ENCODE results near the gene CLIC4. TPM values are rescaled to one million over a fixed set of nuclear protein-coding genes. Genes with fewer than 3 reads are reported as not detected.

CLIC4 gene
- total and polyA plus RNA-seq, 4 donors: 97.4 to 245 (median 155) TPM

GRCh38 chr1:24870551-24871195 lies 125.4 kb downstream of the CLIC4 start:
- Histone ChIP-seq H3K27ac (ENCODE audit: low read depth, low read length) (no peak overlapping the region), H3K4me3 (ENCODE audit: low read depth, low read length) (no peak overlapping the region), H3K36me3 (ENCODE audit: control insufficient read depth, insufficient read depth, low read length) (no peaks in the 10 kb centered on the region), H3K9me3 (ENCODE audit: control insufficient read depth, insufficient read depth, low read length) (no peaks in the 10 kb centered on the region), H3K4me1 (ENCODE audit: control insufficient read depth, insufficient read depth, low read length) (no peaks in the 10 kb centered on the region), H3K27me3 (ENCODE audit: control insufficient read depth, insufficient read depth, low read length) (peaks cover 13% of the 10 kb centered on the region)
- DNase-seq (ENCODE audit: low read depth in 4 of 6, low spot score in 6 of 6): no peak
- WGBS (ENCODE audit: insufficient coverage): 73% methylated on average over 18 of the region's 20 CpGs

- DNase-seq (ENCODE audit: low read depth in 4 of 6, low spot score in 6 of 6): no peak
- 97% methylated on average over 8 of the region's 11 CpGs for WGBS (ENCODE audit: insufficient coverage)
- Histone ChIP-seq H3K9me3 (ENCODE audit: control insufficient read depth, insufficient read depth, low read length) (no peaks in the 10 kb centered on the region), H3K36me3 (ENCODE audit: control insufficient read depth, insufficient read depth, low read length) (no peaks in the 10 kb centered on the region), H3K27me3 (ENCODE audit: control insufficient read depth, insufficient read depth, low read length) (peaks cover 13% of the 10 kb centered on the region), H3K27ac (ENCODE audit: low read depth, low read length) (no peak overlapping the region), H3K4me3 (ENCODE audit: low read depth, low read length) (no peak overlapping the region), H3K4me1 (ENCODE audit: control insufficient read depth, insufficient read depth, low read length) (no peaks in the 10 kb centered on the region)
These were observed 126.2 kb downstream of the CLIC4 start for GRCh38 chr1:24871306-24871901.

- H3K9me3 ChIP-seq (ENCODE audit: control insufficient read depth, insufficient read depth, low read length): no peaks in the 10 kb centered on the region
- DNase-seq (ENCODE audit: low read depth in 4 of 6, low spot score in 6 of 6): no peak
- H3K36me3 ChIP-seq (ENCODE audit: control insufficient read depth, insufficient read depth, low read length): no peaks in the 10 kb centered on the region
- H3K27ac ChIP-seq (ENCODE audit: low read depth, low read length): no peak overlapping the region
- H3K4me3 ChIP-seq (ENCODE audit: low read depth, low read length): no peak overlapping the region
- peaks cover 13% of the 10 kb centered on the region for H3K27me3 ChIP-seq (ENCODE audit: control insufficient read depth, insufficient read depth, low read length)
- no peaks in the 10 kb centered on the region for H3K4me1 ChIP-seq (ENCODE audit: control insufficient read depth, insufficient read depth, low read length)
- WGBS (ENCODE audit: insufficient coverage): 89% methylated on average over 13 of the region's 19 CpGs
These were observed 127.0 kb downstream of the CLIC4 start for GRCh38 chr1:24872061-24872850.

- no peak overlapping the region for H3K4me3 ChIP-seq (ENCODE audit: low read depth, low read length)
- peaks cover 6% of the 10 kb centered on the region for H3K27me3 ChIP-seq (ENCODE audit: control insufficient read depth, insufficient read depth, low read length)
- H3K36me3 ChIP-seq (ENCODE audit: control insufficient read depth, insufficient read depth, low read length): no peaks in the 10 kb centered on the region
- no peaks in the 10 kb centered on the region for H3K9me3 ChIP-seq (ENCODE audit: control insufficient read depth, insufficient read depth, low read length)
- H3K4me1 ChIP-seq (ENCODE audit: control insufficient read depth, insufficient read depth, low read length): no peaks in the 10 kb centered on the region
- no peak for DNase-seq (ENCODE audit: low read depth in 4 of 6, low spot score in 6 of 6)
- H3K27ac ChIP-seq (ENCODE audit: low read depth, low read length): no peak overlapping the region
- no CpG with 5 or more reads among the region's 1 CpG for WGBS (ENCODE audit: insufficient coverage)
These were observed 127.9 kb downstream of the CLIC4 start for GRCh38 chr1:24873148-24873547.

GRCh38 chr1:24874056-24874455 lies 128.8 kb downstream of the CLIC4 start:
- Histone ChIP-seq H3K27ac (ENCODE audit: low read depth, low read length) (no peak overlapping the region), H3K4me1 (ENCODE audit: control insufficient read depth, insufficient read depth, low read length) (no peaks in the 10 kb centered on the region), H3K27me3 (ENCODE audit: control insufficient read depth, insufficient read depth, low read length) (peaks cover 6% of the 10 kb centered on the region), H3K4me3 (ENCODE audit: low read depth, low read length) (no peak overlapping the region), H3K9me3 (ENCODE audit: control insufficient read depth, insufficient read depth, low read length) (no peaks in the 10 kb centered on the region), H3K36me3 (ENCODE audit: control insufficient read depth, insufficient read depth, low read length) (no peaks in the 10 kb centered on the region)
- no peak for DNase-seq (ENCODE audit: low read depth in 4 of 6, low spot score in 6 of 6)
- 81% methylated on average over 3 of the region's 7 CpGs for WGBS (ENCODE audit: insufficient coverage)

GRCh38 chr1:24874611-24875234 lies 129.5 kb downstream of the CLIC4 start:
- Histone ChIP-seq H3K27me3 (ENCODE audit: control insufficient read depth, insufficient read depth, low read length) (peaks cover 6% of the 10 kb centered on the region), H3K9me3 (ENCODE audit: control insufficient read depth, insufficient read depth, low read length) (no peaks in the 10 kb centered on the region), H3K27ac (ENCODE audit: low read depth, low read length) (no peak overlapping the region), H3K4me3 (ENCODE audit: low read depth, low read length) (no peak overlapping the region), H3K4me1 (ENCODE audit: control insufficient read depth, insufficient read depth, low read length) (no peaks in the 10 kb centered on the region), H3K36me3 (ENCODE audit: control insufficient read depth, insufficient read depth, low read length) (no peaks in the 10 kb centered on the region)
- DNase-seq (ENCODE audit: low read depth in 4 of 6, low spot score in 6 of 6): no peak
- 62% methylated on average over 13 of the region's 16 CpGs for WGBS (ENCODE audit: insufficient coverage)

- Histone ChIP-seq H3K27ac (ENCODE audit: low read depth, low read length) (no peak overlapping the region), H3K36me3 (ENCODE audit: control insufficient read depth, insufficient read depth, low read length) (no peaks in the 10 kb centered on the region), H3K4me1 (ENCODE audit: control insufficient read depth, insufficient read depth, low read length) (no peaks in the 10 kb centered on the region), H3K9me3 (ENCODE audit: control insufficient read depth, insufficient read depth, low read length) (no peaks in the 10 kb centered on the region), H3K4me3 (ENCODE audit: low read depth, low read length) (no peak overlapping the region), H3K27me3 (ENCODE audit: control insufficient read depth, insufficient read depth, low read length) (peaks cover 6% of the 10 kb centered on the region)
- 81% methylated on average over 7 of the region's 8 CpGs for WGBS (ENCODE audit: insufficient coverage)
- no peak for DNase-seq (ENCODE audit: low read depth in 4 of 6, low spot score in 6 of 6)
These were observed 130.0 kb downstream of the CLIC4 start for GRCh38 chr1:24875257-24875656.

GRCh38 chr1:24875991-24876506 lies 130.8 kb downstream of the CLIC4 start:
- Histone ChIP-seq H3K9me3 (ENCODE audit: control insufficient read depth, insufficient read depth, low read length) (no peaks in the 10 kb centered on the region), H3K27ac (ENCODE audit: low read depth, low read length) (no peak overlapping the region), H3K27me3 (ENCODE audit: control insufficient read depth, insufficient read depth, low read length) (peaks cover 6% of the 10 kb centered on the region), H3K4me3 (ENCODE audit: low read depth, low read length) (no peak overlapping the region), H3K4me1 (ENCODE audit: control insufficient read depth, insufficient read depth, low read length) (no peaks in the 10 kb centered on the region), H3K36me3 (ENCODE audit: control insufficient read depth, insufficient read depth, low read length) (no peaks in the 10 kb centered on the region)
- 62% methylated on average over 3 of the region's 8 CpGs for WGBS (ENCODE audit: insufficient coverage)
- no peak for DNase-seq (ENCODE audit: low read depth in 4 of 6, low spot score in 6 of 6)

GRCh38 chr1:24878045-24878444 lies 132.8 kb downstream of the CLIC4 start:
- Histone ChIP-seq H3K27ac (ENCODE audit: low read depth, low read length) (no peak overlapping the region), H3K9me3 (ENCODE audit: control insufficient read depth, insufficient read depth, low read length) (peaks cover 1% of the 10 kb centered on the region), H3K36me3 (ENCODE audit: control insufficient read depth, insufficient read depth, low read length) (no peaks in the 10 kb centered on the region), H3K27me3 (ENCODE audit: control insufficient read depth, insufficient read depth, low read length) (peaks cover 6% of the 10 kb centered on the region), H3K4me3 (ENCODE audit: low read depth, low read length) (no peak overlapping the region), H3K4me1 (ENCODE audit: control insufficient read depth, insufficient read depth, low read length) (no peaks in the 10 kb centered on the region)
- DNase-seq (ENCODE audit: low read depth in 4 of 6, low spot score in 6 of 6): no peak
- WGBS (ENCODE audit: insufficient coverage): 90% methylated on average over 5 of the region's 6 CpGs
